ENCODE data around the gene CDH4.

DNA sequence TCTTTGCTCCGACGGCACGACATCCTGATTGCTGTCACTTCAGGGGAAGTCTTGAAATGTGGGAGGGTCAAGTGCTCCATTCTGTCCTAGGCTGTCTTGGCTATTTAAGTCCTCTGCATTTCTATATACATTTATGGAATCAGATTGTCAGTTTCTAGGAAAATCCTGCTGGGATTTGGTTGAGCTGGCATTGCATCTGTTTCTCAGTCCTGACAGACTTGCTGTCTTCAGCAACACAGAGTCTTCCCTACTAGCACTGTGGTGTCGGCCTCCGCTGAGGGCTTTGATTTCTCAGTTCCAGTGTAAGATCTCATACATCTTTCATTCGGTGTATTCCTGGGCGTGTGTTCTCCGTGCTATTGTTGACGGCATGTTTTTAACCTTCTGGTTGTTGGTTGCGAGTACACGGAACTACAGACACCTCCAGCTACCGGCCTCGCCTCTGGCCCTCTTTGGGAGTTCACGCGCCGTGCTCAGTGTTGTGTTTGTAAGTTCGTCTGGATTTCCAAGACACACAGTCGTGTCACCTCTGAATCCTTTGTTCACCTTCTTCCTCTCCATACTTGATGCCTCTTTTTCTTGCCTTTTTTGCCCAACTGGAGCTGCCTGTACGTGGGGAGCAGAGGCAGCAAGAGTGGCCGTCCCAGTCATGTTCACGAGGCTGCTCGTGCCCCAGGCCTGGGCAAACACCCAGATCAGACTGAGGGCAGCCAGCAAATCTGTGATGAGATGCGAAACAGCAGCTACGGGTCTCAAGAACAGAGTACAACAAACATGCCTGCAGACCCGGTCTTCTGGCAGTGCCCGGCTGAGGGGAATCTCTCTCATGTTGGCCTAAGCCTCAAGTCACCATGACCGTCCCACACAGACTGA, 720.8 kb downstream of the CDH4 start:
- no peak for TF ChIP-seq EP300 (IDR thresholded peaks at IDR 0.05; ENCODE audit: borderline replicate concordance)
- TF ChIP-seq, protein P1, sequence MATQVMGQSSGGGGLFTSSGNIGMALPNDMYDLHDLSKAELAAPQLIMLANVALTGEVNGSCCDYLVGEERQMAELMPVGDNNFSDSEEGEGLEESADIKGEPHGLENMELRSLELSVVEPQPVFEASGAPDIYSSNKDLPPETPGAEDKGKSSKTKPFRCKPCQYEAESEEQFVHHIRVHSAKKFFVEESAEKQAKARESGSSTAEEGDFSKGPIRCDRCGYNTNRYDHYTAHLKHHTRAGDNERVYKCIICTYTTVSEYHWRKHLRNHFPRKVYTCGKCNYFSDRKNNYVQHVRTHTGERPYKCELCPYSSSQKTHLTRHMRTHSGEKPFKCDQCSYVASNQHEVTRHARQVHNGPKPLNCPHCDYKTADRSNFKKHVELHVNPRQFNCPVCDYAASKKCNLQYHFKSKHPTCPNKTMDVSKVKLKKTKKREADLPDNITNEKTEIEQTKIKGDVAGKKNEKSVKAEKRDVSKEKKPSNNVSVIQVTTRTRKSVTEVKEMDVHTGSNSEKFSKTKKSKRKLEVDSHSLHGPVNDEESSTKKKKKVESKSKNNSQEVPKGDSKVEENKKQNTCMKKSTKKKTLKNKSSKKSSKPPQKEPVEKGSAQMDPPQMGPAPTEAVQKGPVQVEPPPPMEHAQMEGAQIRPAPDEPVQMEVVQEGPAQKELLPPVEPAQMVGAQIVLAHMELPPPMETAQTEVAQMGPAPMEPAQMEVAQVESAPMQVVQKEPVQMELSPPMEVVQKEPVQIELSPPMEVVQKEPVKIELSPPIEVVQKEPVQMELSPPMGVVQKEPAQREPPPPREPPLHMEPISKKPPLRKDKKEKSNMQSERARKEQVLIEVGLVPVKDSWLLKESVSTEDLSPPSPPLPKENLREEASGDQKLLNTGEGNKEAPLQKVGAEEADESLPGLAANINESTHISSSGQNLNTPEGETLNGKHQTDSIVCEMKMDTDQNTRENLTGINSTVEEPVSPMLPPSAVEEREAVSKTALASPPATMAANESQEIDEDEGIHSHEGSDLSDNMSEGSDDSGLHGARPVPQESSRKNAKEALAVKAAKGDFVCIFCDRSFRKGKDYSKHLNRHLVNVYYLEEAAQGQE (IDR thresholded peaks at IDR 0.05; ENCODE audit: low read depth), result no peak
- TF ChIP-seq TAF1 (IDR thresholded peaks at IDR 0.05; ENCODE audit: low read depth), result no peak
- no peak for TF ChIP-seq MAX (IDR thresholded peaks at IDR 0.05)
- no peak for TF ChIP-seq CREB1 (IDR thresholded peaks at IDR 0.05; ENCODE audit: low read depth)
- no peak for TF ChIP-seq CEBPB (IDR thresholded peaks at IDR 0.05)
- TF ChIP-seq RAD21 (IDR thresholded peaks at IDR 0.05; ENCODE audit: low read depth), result no peak
- TF ChIP-seq, protein P2, sequence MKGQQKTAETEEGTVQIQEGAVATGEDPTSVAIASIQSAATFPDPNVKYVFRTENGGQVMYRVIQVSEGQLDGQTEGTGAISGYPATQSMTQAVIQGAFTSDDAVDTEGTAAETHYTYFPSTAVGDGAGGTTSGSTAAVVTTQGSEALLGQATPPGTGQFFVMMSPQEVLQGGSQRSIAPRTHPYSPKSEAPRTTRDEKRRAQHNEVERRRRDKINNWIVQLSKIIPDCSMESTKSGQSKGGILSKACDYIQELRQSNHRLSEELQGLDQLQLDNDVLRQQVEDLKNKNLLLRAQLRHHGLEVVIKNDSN (IDR thresholded peaks at IDR 0.05), result no peak
- no peak for TF ChIP-seq YY1 (IDR thresholded peaks at IDR 0.05; ENCODE audit: low read depth)
- TF ChIP-seq EGR1 (IDR thresholded peaks at IDR 0.05), result no peak

Data from Ishikawa (cell line).